GM12878 (cell line): ENCODE results near the gene GAGE2A. TPM values are rescaled to one million over a fixed set of nuclear protein-coding genes. Genes with fewer than 3 reads are reported as not detected.
"Not testable (repeated sequence)": the region's sequence is repeated elsewhere in the genome, so short reads cannot be mapped to it uniquely, and the experiment has no call there.

Experiments used
- ATAC-seq: fragments of 200-7000 bp; cut with Tn5 transposase; 3 replicates; pipeline ENCODE4 v1.9.1; 2020; ENCODE audit warnings: mild to moderate bottlenecking, moderate library complexity
- Bru-seq: library from RNA; stranded (reverse); fragments of 400-500 nt; gene quantifications from one replicate; lab custom pipeline; 2021; lab: Mats Ljungman, UMichigan
- BruChase-seq, 2 experiments: library from RNA; stranded (reverse); fragments of 400-500 nt; gene quantifications; one replicate each; lab custom pipeline; 2021; lab: Mats Ljungman, UMichigan
- BruUV-seq: library from RNA; stranded (reverse); fragments of 400-500 nt; replicated peaks from 2 replicates; lab custom pipeline; 2021; lab: Mats Ljungman, UMichigan
- CTCF ChIA-PET: fragments of 300-600 bp; sonication (Branson Sonifier 250); formaldehyde crosslinking; extraction: SDS; loops from one replicate; lab custom pipeline; 2021; ENCODE audit warnings: inconsistent platforms; lab: Yijun Ruan, JAX
- POLR2A ChIA-PET: fragments of 350-600 bp; formaldehyde crosslinking; extraction: SDS; loops from one replicate; lab custom pipeline; 2021; ENCODE audit warnings: inconsistent platforms; lab: Charles Lee
- RAD21 ChIA-PET: fragments of 300-600 bp; sonication (Branson Sonifier 250); formaldehyde crosslinking; loops from one replicate; lab custom pipeline; 2023; ENCODE audit warnings: antibody characterized with exemption; ENCODE audit not compliant: unreplicated experiment; lab: Charles Lee
- SMC1A ChIA-PET: fragments of 300-600 bp; sonication (Branson Sonifier 250); formaldehyde crosslinking; loops from one replicate; lab custom pipeline; 2023; ENCODE audit not compliant: unreplicated experiment, uncharacterized antibody; lab: Charles Lee
- DNase-seq: peaks from one replicate; pipeline ENCODE4 v3.0.0-alpha.2; 2011; ENCODE audit warnings: low read depth, low spot score
- FAIRE-seq: peaks from 3 replicates; lab custom pipeline; 2011; peaks lifted over from hg19 to GRCh38; lab: Jason Lieb, UNC
- H2AFZ ChIP-seq: 2 replicates; pipeline ENCODE4 v1.6.0; 2011; ENCODE audit warnings: low read depth, low read length, control low read depth; ENCODE audit not compliant: control insufficient read depth
- H3K27ac ChIP-seq: 2 replicates; pipeline ENCODE4 v1.5.1; 2011; ENCODE audit warnings: control low read depth; ENCODE audit not compliant: control insufficient read depth, insufficient read depth
- H3K27me3 ChIP-seq, 2 experiments: replicated peaks in 1 of 2; 2 replicates each; pipeline versions ENCODE4 v1.6.0 to v1.6.1; 2011; ENCODE audit warnings: low read length in 1 of 2; ENCODE audit not compliant: control insufficient read depth in 2 of 2, insufficient read depth in 2 of 2
- H3K36me3 ChIP-seq, 2 experiments: 2 replicates each; pipeline ENCODE4 v1.5.1; 2011; ENCODE audit warnings: low read length in 1 of 2; ENCODE audit not compliant: control insufficient read depth in 2 of 2, insufficient read depth in 2 of 2
- H3K4me1 ChIP-seq: 2 replicates; pipeline ENCODE4 v1.6.1; 2011; ENCODE audit warnings: mild to moderate bottlenecking, low read length, moderate library complexity, mixed read lengths; ENCODE audit not compliant: control insufficient read depth, insufficient read depth
- H3K4me2 ChIP-seq: 2 replicates; pipeline ENCODE4 v1.6.0; 2011; ENCODE audit warnings: control low read depth; ENCODE audit not compliant: control insufficient read depth, insufficient read depth
- H3K4me3 ChIP-seq: fragments of 200-600 bp; sonication (generic); 2 replicates; pipeline ENCODE4 v1.5.1; 2016
- H3K79me2 ChIP-seq: 2 replicates; pipeline ENCODE4 v1.6.0; 2011; ENCODE audit warnings: low read length; ENCODE audit not compliant: control insufficient read depth, insufficient read depth
- H3K9ac ChIP-seq: 2 replicates; pipeline ENCODE4 v1.8.0; 2011; ENCODE audit warnings: low read length, control low read depth, mixed read lengths; ENCODE audit not compliant: control insufficient read depth, insufficient read depth
- H3K9me3 ChIP-seq: replicated peaks from 3 replicates; pipeline ENCODE4 v1.5.1; 2011; ENCODE audit warnings: mild to moderate bottlenecking, low read length; ENCODE audit not compliant: control insufficient read depth, insufficient read depth
- H4K20me1 ChIP-seq: 2 replicates; pipeline ENCODE4 v1.6.0; 2011; ENCODE audit not compliant: control insufficient read depth, insufficient read depth
- WGBS: methylation state at CpG from one replicate; pipeline ENCODE4 v1.1.6; 2016; ENCODE audit warnings: low lambda C conversion rate; ENCODE audit not compliant: insufficient replicate concordance, insufficient coverage; ENCODE audit errors: missing lambda C conversion rate; 5-methylcytosine and 5-hydroxymethylcytosine counted together
- in situ Hi-C: fragments of 300-500 bp; cut with MboI; formaldehyde crosslinking; loops from 9 replicates; pipeline ENCODE4 v1.14.3; 2018; ENCODE audit warnings: mixed read lengths
- intact Hi-C: fragments of 100-400 bp; cut with micrococcal nuclease; formaldehyde crosslinking; loops from one replicate; pipeline ENCODE4 v1.14.2; 2022; ENCODE audit not compliant: unreplicated experiment
- long read RNA-seq, 2 experiments: library from polyadenylated mRNA; unstranded; transcript quantifications; one replicate each; pipeline ENCODE4 v2.0.0, GENCODE V29; 2019 to 2020
- polyA minus RNA-seq, 3 experiments: library from RNA; depleted of rRNA, polyadenylated mRNA; stranded (reverse); fragments of >200 nt; gene quantifications; 2 replicates each; pipeline ENCODE4 v1.2.3, GENCODE V29; 2011
- polyA plus RNA-seq, 11 experiments: library from polyadenylated mRNA; depleted of rRNA in 4 of 11; unstranded in 6 of 11; stranded (reverse) in 5 of 11; fragments of >200 nt; fragmentation: Nextera tagmentation in 4 of 11; fragmentation: Illumina TruSeq in 1 of 11; extraction: Ambion mirVana in 4 of 11; extraction: Trizol in 1 of 11; gene quantifications; 1 replicate in 1 of 11; 2 replicates in 10 of 11; pipeline versions ENCODE4 v1.2.1 to v1.2.3, GENCODE V29; 2011 to 2016; ENCODE audit warnings: inconsistent platforms in 2 of 11, missing spikeins in 2 of 11, low read depth in 1 of 11
- total RNA-seq, 4 experiments: library from RNA; depleted of rRNA in 3 of 4; stranded (reverse); fragments of >200 nt in 3 of 4; fragmentation: Illumina TruSeq in 1 of 4; extraction: Trizol in 1 of 4; gene quantifications; 2 replicates each; pipeline versions ENCODE4 v1.2.1 to v1.2.3, GENCODE V29; 2013 to 2021

GAGE2A gene, protein sequence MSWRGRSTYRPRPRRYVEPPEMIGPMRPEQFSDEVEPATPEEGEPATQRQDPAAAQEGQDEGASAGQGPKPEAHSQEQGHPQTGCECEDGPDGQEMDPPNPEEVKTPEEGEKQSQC
- total RNA-seq (2013; cell fraction: nucleolus; rRNA removed), result not detected in 2 replicates
- not detected in 2 replicates for total RNA-seq (2014; rRNA removed)
- not detected in 2 replicates for total RNA-seq (2014; rRNA removed; fragmentation: Illumina TruSeq; extraction: Trizol)
- total RNA-seq (2021), result 0.45 and 0.56 TPM in 2 replicates
- not detected for polyA plus RNA-seq (2011; ENCODE audit: low read depth)
- polyA plus RNA-seq (2011; rRNA removed), result not detected in 2 replicates
- not detected in 2 replicates for polyA plus RNA-seq (2011; cell fraction: cytosol; rRNA removed)
- not detected in 2 replicates for polyA plus RNA-seq (2011; cell fraction: nucleus; rRNA removed)
- polyA plus RNA-seq (2012), result not detected in 2 replicates
- polyA plus RNA-seq (2014; fragmentation: Illumina TruSeq; extraction: Trizol), result not detected in 2 replicates
- not detected for polyA plus RNA-seq (2014; fragmentation: Nextera tagmentation; extraction: Ambion mirVana)
- polyA plus RNA-seq (2014; rRNA removed), result not detected in 2 replicates
- polyA plus RNA-seq (2016; fragmentation: Nextera tagmentation; extraction: Ambion mirVana), result not detected
- not detected in 2 replicates for polyA minus RNA-seq (2011; rRNA and poly(A)+ RNA removed)
- polyA minus RNA-seq (2011; cell fraction: cytosol; rRNA and poly(A)+ RNA removed), result not detected in 2 replicates
- not detected in 2 replicates for polyA minus RNA-seq (2011; cell fraction: nucleus; rRNA and poly(A)+ RNA removed)
- not detected for Bru-seq, nascent RNA
- not detected for BruChase-seq, experiment 1, labeled RNA remaining after a 6-hour chase
- not detected for BruChase-seq, experiment 2, labeled RNA remaining after a 2-hour chase
- long read RNA-seq, experiment 1, result 0 reads
- long read RNA-seq, experiment 2, partial matches to known transcripts, result 0 of 1 reads
- long read RNA-seq, experiment 2, other reads (novel, unspliced or antisense), result 0 of 1 reads

- POLR2A ChIA-PET, RAD21 ChIA-PET, BruUV-seq, H3K4me2 ChIP-seq, H3K4me3 ChIP-seq, ATAC-seq, H3K36me3 ChIP-seq, H3K27me3 ChIP-seq, H3K27ac ChIP-seq, FAIRE-seq, DNase-seq, intact Hi-C loops, H3K9ac ChIP-seq, H3K9me3 ChIP-seq, H2AFZ ChIP-seq, in situ Hi-C loops, H4K20me1 ChIP-seq, SMC1A ChIA-PET, H3K79me2 ChIP-seq, H3K4me1 ChIP-seq, CTCF ChIA-PET: not testable (repeated sequence)
- no CpG with 5 or more reads among the region's 16 CpGs for WGBS
These were observed at the start of gene GAGE2A for GRCh38 chrX:49589196-49589595. GAGE2A (plus strand) TSS chrX:49589496; CDS start chrX:49590651, 1,155 bp downstream.

GRCh38 chrX:49541433-49541832 is 47.9 kb upstream of the GAGE2A start, which contains the start of gene GAGE12D:
GAGE12D (plus strand) TSS chrX:49541733; CDS start chrX:49542888, 1,155 bp downstream.
- POLR2A ChIA-PET, H3K4me1 ChIP-seq, DNase-seq, ATAC-seq, RAD21 ChIA-PET, H3K9ac ChIP-seq, H3K79me2 ChIP-seq, CTCF ChIA-PET, H3K9me3 ChIP-seq, H3K36me3 ChIP-seq, H3K4me2 ChIP-seq, BruUV-seq, H4K20me1 ChIP-seq, H2AFZ ChIP-seq, intact Hi-C loops, H3K4me3 ChIP-seq, H3K27me3 ChIP-seq, SMC1A ChIA-PET, H3K27ac ChIP-seq, FAIRE-seq, in situ Hi-C loops: not testable (repeated sequence)
- no CpG with 5 or more reads among the region's 16 CpGs for WGBS

- RAD21 ChIA-PET, H4K20me1 ChIP-seq, POLR2A ChIA-PET, SMC1A ChIA-PET, H3K36me3 ChIP-seq, CTCF ChIA-PET, BruUV-seq, H3K4me3 ChIP-seq, H3K27ac ChIP-seq, H3K4me1 ChIP-seq, in situ Hi-C loops, H3K79me2 ChIP-seq, intact Hi-C loops, H3K9ac ChIP-seq, ATAC-seq, H3K4me2 ChIP-seq, DNase-seq, FAIRE-seq, H2AFZ ChIP-seq, H3K27me3 ChIP-seq, H3K9me3 ChIP-seq: not testable (repeated sequence)
- WGBS, result no CpG with 5 or more reads among the region's 16 CpGs
These were observed 38.3 kb upstream of the GAGE2A start, which contains the start of gene GAGE12E for GRCh38 chrX:49550989-49551388. GAGE12E (plus strand) TSS chrX:49551289; CDS start chrX:49552444, 1,155 bp downstream.
